Panc1 (cell line): Measurements from ENCODE around the gene IKZF3. TPM values are rescaled to one million over a fixed set of nuclear protein-coding genes. Genes with fewer than 3 reads are reported as not detected.
A peak's percentile ranks its signal among the peaks of the same experiment; 100 is the strongest.

Experiments
- ATAC-seq: fragments of 200-7000 bp; cut with Tn5 transposase; 2 replicates; pipeline ENCODE4 v1.9.1; 2020; ENCODE audit warnings: mild to moderate bottlenecking, moderate library complexity
- BruUV-seq: library from RNA; stranded (reverse); fragments of 400-500 nt; replicated peaks from 2 replicates; lab custom pipeline; 2021; lab: Mats Ljungman, UMichigan
- CTCF ChIA-PET: fragments of 300-600 bp; sonication (Branson Sonifier 250); formaldehyde crosslinking; loops from one replicate; lab custom pipeline; 2022; ENCODE audit warnings: antibody characterized with exemption; lab: Charles Lee
- POLR2A ChIA-PET: fragments of 300-600 bp; sonication (Branson Sonifier 250); formaldehyde crosslinking; loops from one replicate; lab custom pipeline; 2022; ENCODE audit warnings: antibody characterized with exemption; lab: Charles Lee
- DNase-seq: peaks from one replicate; pipeline ENCODE4 v3.0.0-alpha.2; 2010; ENCODE audit warnings: low read depth, low spot score
- H3K27ac ChIP-seq: 2 replicates; pipeline ENCODE4 v1.5.1; 2011; ENCODE audit warnings: mild to moderate bottlenecking, low read length, inconsistent platforms
- H3K27me3 ChIP-seq: fragments of 200-500 bp; sonication (Bioruptor generic); 2 replicates; pipeline ENCODE4 v1.6.0; 2014; ENCODE audit warnings: low read length, inconsistent platforms; ENCODE audit not compliant: control insufficient read depth, insufficient read depth
- H3K36me3 ChIP-seq: fragments of 200-500 bp; sonication (Bioruptor generic); 2 replicates; pipeline ENCODE4 v1.5.1; 2014; ENCODE audit warnings: inconsistent platforms, mild to moderate bottlenecking, low read length, moderate library complexity; ENCODE audit not compliant: control insufficient read depth, insufficient read depth
- H3K4me1 ChIP-seq: 2 replicates; pipeline ENCODE4 v1.5.1; 2011; ENCODE audit warnings: inconsistent platforms, mild to moderate bottlenecking, low read length, moderate library complexity; ENCODE audit not compliant: control insufficient read depth, insufficient read depth
- H3K4me3 ChIP-seq, 2 experiments: 2 replicates each; pipeline ENCODE4 v1.5.1; 2011 to 2012; ENCODE audit warnings: low read depth in 2 of 2, low read length in 2 of 2, mild to moderate bottlenecking in 2 of 2, inconsistent platforms in 1 of 2, moderate library complexity in 1 of 2
- H3K9me3 ChIP-seq: fragments of 200-500 bp; sonication (Bioruptor generic); 2 replicates; pipeline ENCODE4 v1.5.1; 2014; ENCODE audit warnings: low read depth, mild to moderate bottlenecking, inconsistent platforms, low read length, moderate library complexity; ENCODE audit not compliant: control insufficient read depth, insufficient read depth
- POLR2AphosphoS5 ChIP-seq: IDR thresholded peaks from 2 replicates; pipeline ENCODE4 v1.6.1; 2012; ENCODE audit warnings: mild to moderate bottlenecking, low read depth, low read length, moderate library complexity
- SIN3A ChIP-seq: IDR thresholded peaks from 2 replicates; pipeline ENCODE4 v1.6.1; 2012; ENCODE audit warnings: low read depth, mild to moderate bottlenecking, low read length, moderate library complexity, borderline replicate concordance; ENCODE audit not compliant: insufficient read depth
- TCF7L2 ChIP-seq: IDR thresholded peaks from 2 replicates; pipeline ENCODE4 v1.6.1; 2011; ENCODE audit warnings: mild to moderate bottlenecking, low read depth, low read length, inconsistent platforms
- in situ Hi-C: cut with HindIII; loops from 2 replicates; pipeline ENCODE4 v1.10.0; 2016; ENCODE audit warnings: low sequenced_read_pairs, low pct_unique_long_range_greater_than_20kb
- intact Hi-C: fragments of 100-400 bp; cut with micrococcal nuclease; formaldehyde crosslinking; loops from one replicate; pipeline ENCODE4 v1.10.0; 2022; ENCODE audit not compliant: unreplicated experiment
- total RNA-seq: library from RNA; stranded (reverse); gene quantifications from one replicate; pipeline ENCODE4 v1.2.1, GENCODE V29; 2021; ENCODE audit not compliant: unreplicated experiment
- TF ChIP-seq, protein P1 (sequence below), 2 experiments: IDR thresholded peaks; 2 replicates each; pipeline ENCODE4 v1.6.1; 2011 to 2012; ENCODE audit warnings: low read depth in 2 of 2, control low read depth in 1 of 2, low read length in 1 of 2, mild to moderate bottlenecking in 1 of 2, moderate library complexity in 1 of 2; ENCODE audit not compliant: insufficient read depth in 1 of 2
- TF ChIP-seq, protein P2 (sequence below): fragments of 450-650 bp; IDR thresholded peaks from 2 replicates; pipeline ENCODE4 v1.5.1; 2017; ENCODE audit warnings: mild to moderate bottlenecking

IKZF3 gene
- total RNA-seq, 1 experiment from 2014 or later, result 0.59 TPM

DNA sequence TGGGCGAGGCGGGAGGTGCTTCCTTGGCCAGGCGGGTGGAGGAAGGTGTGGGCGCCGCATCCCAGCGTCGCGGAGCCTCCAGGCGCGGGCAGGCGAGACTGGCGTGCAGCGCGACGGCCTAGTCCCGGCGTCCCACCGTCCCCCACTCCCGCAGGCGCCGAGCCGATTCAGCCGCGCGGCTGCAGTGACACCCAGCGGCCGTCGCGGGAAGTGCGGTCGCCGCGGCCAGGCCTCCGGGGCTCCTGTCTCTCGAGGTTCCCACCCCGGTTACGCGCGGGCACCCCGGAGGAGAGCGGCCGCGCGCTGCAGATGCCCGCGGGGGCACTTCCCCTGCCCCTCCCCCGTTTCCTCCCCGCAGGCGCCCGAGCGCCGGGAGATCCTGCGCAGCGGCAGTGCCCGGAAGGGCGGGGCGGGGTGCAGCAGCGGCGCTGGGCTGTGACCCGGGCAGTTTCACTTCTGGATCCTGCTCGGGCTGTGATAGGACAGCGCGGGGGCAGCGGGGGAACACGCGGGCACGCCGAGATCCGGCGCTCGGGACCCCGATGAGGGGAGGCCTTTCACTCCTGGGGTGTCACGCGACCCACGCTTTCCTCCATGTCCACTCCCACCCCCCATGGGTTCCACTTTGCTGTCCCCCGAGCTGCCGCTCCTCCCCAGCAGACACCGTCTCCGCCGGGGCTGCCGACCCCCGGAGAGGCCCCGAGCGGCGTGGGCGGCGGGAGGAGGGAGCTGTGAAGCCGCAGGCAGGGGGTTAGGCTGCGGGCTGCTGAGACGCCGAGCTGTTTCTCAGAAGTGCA is 109.8 kb downstream of the IKZF3 start:
- Histone ChIP-seq H3K4me1 (peaks cover 9% of the 10 kb centered on the region; the same call in 1 of the 2 replicates), H3K4me3 (peak overlapping the region; percentile 58 to 68), H3K36me3 (no peaks in the 10 kb centered on the region), H3K27me3 (no peaks in the 10 kb centered on the region; the same call in 1 of the 2 replicates), H3K27ac (peak overlapping the region; percentile 80), H3K9me3 (no peaks in the 10 kb centered on the region)
- intact Hi-C loops (loop anchor here (5.0 kb wide), 1 partner anchor 127 kb away; the partner anchor contains the start of gene PPP1R1B), in situ Hi-C loops (no loop called here)
- ChIA-PET POLR2A (interaction anchor here (0.6 kb wide), 1 partner anchor 1171 kb away, joined by 3 read pairs; no protein-coding TSS in a partner anchor), CTCF (no interaction called here)
- no TSS peak for BruUV-seq
- TF ChIP-seq TCF7L2 (peak; percentile 53; the same call in 1 of the 2 replicates), POLR2AphosphoS5 (peak; percentile 66), SIN3A (peak; percentile 73; the same call in 1 of the 2 replicates)
- TF ChIP-seq, protein P1, sequence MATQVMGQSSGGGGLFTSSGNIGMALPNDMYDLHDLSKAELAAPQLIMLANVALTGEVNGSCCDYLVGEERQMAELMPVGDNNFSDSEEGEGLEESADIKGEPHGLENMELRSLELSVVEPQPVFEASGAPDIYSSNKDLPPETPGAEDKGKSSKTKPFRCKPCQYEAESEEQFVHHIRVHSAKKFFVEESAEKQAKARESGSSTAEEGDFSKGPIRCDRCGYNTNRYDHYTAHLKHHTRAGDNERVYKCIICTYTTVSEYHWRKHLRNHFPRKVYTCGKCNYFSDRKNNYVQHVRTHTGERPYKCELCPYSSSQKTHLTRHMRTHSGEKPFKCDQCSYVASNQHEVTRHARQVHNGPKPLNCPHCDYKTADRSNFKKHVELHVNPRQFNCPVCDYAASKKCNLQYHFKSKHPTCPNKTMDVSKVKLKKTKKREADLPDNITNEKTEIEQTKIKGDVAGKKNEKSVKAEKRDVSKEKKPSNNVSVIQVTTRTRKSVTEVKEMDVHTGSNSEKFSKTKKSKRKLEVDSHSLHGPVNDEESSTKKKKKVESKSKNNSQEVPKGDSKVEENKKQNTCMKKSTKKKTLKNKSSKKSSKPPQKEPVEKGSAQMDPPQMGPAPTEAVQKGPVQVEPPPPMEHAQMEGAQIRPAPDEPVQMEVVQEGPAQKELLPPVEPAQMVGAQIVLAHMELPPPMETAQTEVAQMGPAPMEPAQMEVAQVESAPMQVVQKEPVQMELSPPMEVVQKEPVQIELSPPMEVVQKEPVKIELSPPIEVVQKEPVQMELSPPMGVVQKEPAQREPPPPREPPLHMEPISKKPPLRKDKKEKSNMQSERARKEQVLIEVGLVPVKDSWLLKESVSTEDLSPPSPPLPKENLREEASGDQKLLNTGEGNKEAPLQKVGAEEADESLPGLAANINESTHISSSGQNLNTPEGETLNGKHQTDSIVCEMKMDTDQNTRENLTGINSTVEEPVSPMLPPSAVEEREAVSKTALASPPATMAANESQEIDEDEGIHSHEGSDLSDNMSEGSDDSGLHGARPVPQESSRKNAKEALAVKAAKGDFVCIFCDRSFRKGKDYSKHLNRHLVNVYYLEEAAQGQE (IDR thresholded peaks at IDR 0.05; ENCODE audit: insufficient read depth in 1 of 2, low read depth in 2 of 2, low read length in 1 of 2), result no peak
- TF ChIP-seq, protein P2, sequence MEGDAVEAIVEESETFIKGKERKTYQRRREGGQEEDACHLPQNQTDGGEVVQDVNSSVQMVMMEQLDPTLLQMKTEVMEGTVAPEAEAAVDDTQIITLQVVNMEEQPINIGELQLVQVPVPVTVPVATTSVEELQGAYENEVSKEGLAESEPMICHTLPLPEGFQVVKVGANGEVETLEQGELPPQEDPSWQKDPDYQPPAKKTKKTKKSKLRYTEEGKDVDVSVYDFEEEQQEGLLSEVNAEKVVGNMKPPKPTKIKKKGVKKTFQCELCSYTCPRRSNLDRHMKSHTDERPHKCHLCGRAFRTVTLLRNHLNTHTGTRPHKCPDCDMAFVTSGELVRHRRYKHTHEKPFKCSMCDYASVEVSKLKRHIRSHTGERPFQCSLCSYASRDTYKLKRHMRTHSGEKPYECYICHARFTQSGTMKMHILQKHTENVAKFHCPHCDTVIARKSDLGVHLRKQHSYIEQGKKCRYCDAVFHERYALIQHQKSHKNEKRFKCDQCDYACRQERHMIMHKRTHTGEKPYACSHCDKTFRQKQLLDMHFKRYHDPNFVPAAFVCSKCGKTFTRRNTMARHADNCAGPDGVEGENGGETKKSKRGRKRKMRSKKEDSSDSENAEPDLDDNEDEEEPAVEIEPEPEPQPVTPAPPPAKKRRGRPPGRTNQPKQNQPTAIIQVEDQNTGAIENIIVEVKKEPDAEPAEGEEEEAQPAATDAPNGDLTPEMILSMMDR, result peak; percentile 97
- DNase-seq (peak; percentile 35), ATAC-seq (peak; percentile 95)

DNA sequence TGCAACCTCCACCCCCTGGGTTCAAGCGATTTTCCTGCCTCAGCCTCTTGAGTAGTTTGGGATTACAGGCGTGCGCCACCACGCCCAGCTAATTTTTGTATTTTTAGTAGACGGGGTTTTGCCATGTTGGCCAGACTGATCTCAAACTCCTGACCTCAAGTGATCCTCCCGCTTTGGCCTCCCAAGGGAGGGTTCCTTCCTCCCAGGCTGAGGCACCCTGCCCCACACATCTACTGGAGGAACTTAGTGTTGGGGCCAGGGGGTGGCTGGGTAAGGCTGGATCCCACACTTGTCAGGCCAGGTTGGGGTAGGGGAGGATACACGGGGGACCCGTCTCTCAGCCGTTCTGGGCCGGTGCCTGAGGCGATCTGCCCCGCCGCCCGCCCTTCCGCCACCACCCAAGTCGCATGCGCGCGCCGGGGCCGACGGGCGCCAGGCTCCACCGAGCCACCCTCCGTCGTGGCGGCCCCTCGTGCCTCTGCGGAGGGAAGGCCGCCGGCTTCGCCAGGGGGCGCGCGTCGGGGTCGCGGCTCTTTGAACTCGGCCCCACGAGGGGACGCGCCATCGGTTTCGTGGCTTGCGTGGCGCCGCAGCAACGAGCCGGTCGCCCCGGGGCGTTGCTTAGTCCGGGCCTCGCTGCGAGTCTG is 110.5 kb downstream of the IKZF3 start:
- CTCF ChIA-PET, result no interaction called here
- intact Hi-C loops, result loop anchor here (5.0 kb wide), 1 partner anchor 126 kb away; the partner anchor contains the start of gene PPP1R1B
- ATAC-seq (peak; percentile 72), DNase-seq (no peak)
- POLR2A ChIA-PET, result no interaction called here
- no TSS peak for BruUV-seq
- no peaks in the 10 kb centered on the region for H3K36me3 ChIP-seq
- peak overlapping the region; percentile 80 for H3K27ac ChIP-seq
- no peaks in the 10 kb centered on the region; the same call in 1 of the 2 replicates for H3K27me3 ChIP-seq
- H3K4me1 ChIP-seq, result peaks cover 9% of the 10 kb centered on the region; the same call in 1 of the 2 replicates
- peak overlapping the region; percentile 58 to 68 for H3K4me3 ChIP-seq
- TF ChIP-seq, protein P1 (IDR thresholded peaks at IDR 0.05; ENCODE audit: insufficient read depth in 1 of 2, low read depth in 2 of 2, low read length in 1 of 2), result no peak
- TF ChIP-seq SIN3A, result no peak
- TF ChIP-seq TCF7L2, result peak; percentile 97
- no peaks in the 10 kb centered on the region for H3K9me3 ChIP-seq
- in situ Hi-C loops, result no loop called here
